ENCODE data around the gene LCA5.

The LCA5 gene

GRCh38 chr6:79504372-79504771, 32.9 kb downstream of the LCA5 start:
- Histone ChIP-seq H3K9ac (ENCODE audit: low read length) (no peak overlapping the region), H4K20me1 (ENCODE audit: low read depth, low read length) (no peaks in the 10 kb centered on the region), H3F3A (ENCODE audit: insufficient read depth) (no peaks in the 10 kb centered on the region), H2AFZ (ENCODE audit: low read depth, low read length, severe bottlenecking) (no peak overlapping the region), H3K4me2 (ENCODE audit: low read depth, low read length, poor library complexity, severe bottlenecking) (no peak overlapping the region), H3K9me3 (ENCODE audit: insufficient read depth, low read length) (no peaks in the 10 kb centered on the region), H3K36me3 (ENCODE audit: low read length) (no peaks in the 10 kb centered on the region), H3K9me2 (replicated peaks; ENCODE audit: insufficient read depth, low read length) (no peaks in the 10 kb centered on the region), H3K79me2 (ENCODE audit: insufficient read depth, low read length) (no peaks in the 10 kb centered on the region), H3K27me3 (ENCODE audit: low read length) (no peaks in the 10 kb centered on the region), H3K27ac (ENCODE audit: low read depth, low read length) (no peak overlapping the region), H3K4me3 (ENCODE audit: insufficient read depth, low read length, poor library complexity, severe bottlenecking) (no peak overlapping the region)
- no peak for TF ChIP-seq CTCF (IDR thresholded peaks at IDR 0.05; ENCODE audit: insufficient read depth, low read length, poor library complexity, severe bottlenecking)

- H3K36me3 ChIP-seq (ENCODE audit: low read length) = no peaks in the 10 kb centered on the region
- H3K79me2 ChIP-seq (ENCODE audit: insufficient read depth, low read length) = no peaks in the 10 kb centered on the region
- no peaks in the 10 kb centered on the region for H4K20me1 ChIP-seq (ENCODE audit: low read depth, low read length)
- H3K27ac ChIP-seq (ENCODE audit: low read depth, low read length) = no peak overlapping the region
- TF ChIP-seq CTCF (IDR thresholded peaks at IDR 0.05; ENCODE audit: insufficient read depth, low read length, poor library complexity, severe bottlenecking) (no peak), EZH2phosphoT487 (conservative IDR thresholded peaks at IDR 0.05; ENCODE audit: low read length) (no peak)
- H3K4me2 ChIP-seq (ENCODE audit: low read depth, low read length, poor library complexity, severe bottlenecking) = no peak overlapping the region
- H3K9me2 ChIP-seq (replicated peaks; ENCODE audit: insufficient read depth, low read length) = no peaks in the 10 kb centered on the region
- H3K9me3 ChIP-seq (ENCODE audit: insufficient read depth, low read length) = no peaks in the 10 kb centered on the region
- H3K4me3 ChIP-seq (ENCODE audit: insufficient read depth, low read length, poor library complexity, severe bottlenecking) = no peak overlapping the region
- H2AFZ ChIP-seq (ENCODE audit: low read depth, low read length, severe bottlenecking) = no peak overlapping the region
- no peak overlapping the region for H3K9ac ChIP-seq (ENCODE audit: low read length)
- no peaks in the 10 kb centered on the region for H3K27me3 ChIP-seq (ENCODE audit: low read length)
- no peaks in the 10 kb centered on the region for H3F3A ChIP-seq (ENCODE audit: insufficient read depth)
Observed at GRCh38 chr6:79498842-79499241, 38.4 kb downstream of the LCA5 start.

- no peak overlapping the region for H3K4me2 ChIP-seq (ENCODE audit: low read depth, low read length, poor library complexity, severe bottlenecking)
- no peak overlapping the region for H3K4me3 ChIP-seq (ENCODE audit: insufficient read depth, low read length, poor library complexity, severe bottlenecking)
- H3K9ac ChIP-seq (ENCODE audit: low read length) = no peak overlapping the region
- no peaks in the 10 kb centered on the region for H3K27me3 ChIP-seq (ENCODE audit: low read length)
- H3K79me2 ChIP-seq (ENCODE audit: insufficient read depth, low read length) = no peaks in the 10 kb centered on the region
- H3K27ac ChIP-seq (ENCODE audit: low read depth, low read length) = no peak overlapping the region
- no peaks in the 10 kb centered on the region for H3F3A ChIP-seq (ENCODE audit: insufficient read depth)
- no peak overlapping the region for H2AFZ ChIP-seq (ENCODE audit: low read depth, low read length, severe bottlenecking)
- H3K9me3 ChIP-seq (ENCODE audit: insufficient read depth, low read length) = no peaks in the 10 kb centered on the region
- no peaks in the 10 kb centered on the region for H3K36me3 ChIP-seq (ENCODE audit: low read length)
- H3K9me2 ChIP-seq (replicated peaks; ENCODE audit: insufficient read depth, low read length) = no peaks in the 10 kb centered on the region
- H4K20me1 ChIP-seq (ENCODE audit: low read depth, low read length) = no peaks in the 10 kb centered on the region
- no peak for TF ChIP-seq EZH2phosphoT487 (conservative IDR thresholded peaks at IDR 0.05; ENCODE audit: low read length)
- no peak for TF ChIP-seq CTCF (IDR thresholded peaks at IDR 0.05; ENCODE audit: insufficient read depth, low read length, poor library complexity, severe bottlenecking)
Observed at GRCh38 chr6:79495246-79495645, 42.0 kb downstream of the LCA5 start.

- Histone ChIP-seq H3K4me2 (ENCODE audit: low read depth, low read length, poor library complexity, severe bottlenecking) (no peak overlapping the region), H3K4me3 (ENCODE audit: insufficient read depth, low read length, poor library complexity, severe bottlenecking) (no peak overlapping the region), H3K9ac (ENCODE audit: low read length) (no peak overlapping the region), H3K27ac (ENCODE audit: low read depth, low read length) (no peak overlapping the region), H3F3A (ENCODE audit: insufficient read depth) (no peaks in the 10 kb centered on the region), H3K36me3 (ENCODE audit: low read length) (no peaks in the 10 kb centered on the region), H3K27me3 (ENCODE audit: low read length) (no peaks in the 10 kb centered on the region), H3K9me2 (replicated peaks; ENCODE audit: insufficient read depth, low read length) (no peaks in the 10 kb centered on the region), H3K79me2 (ENCODE audit: insufficient read depth, low read length) (no peaks in the 10 kb centered on the region), H4K20me1 (ENCODE audit: low read depth, low read length) (no peaks in the 10 kb centered on the region), H2AFZ (ENCODE audit: low read depth, low read length, severe bottlenecking) (no peak overlapping the region), H3K9me3 (ENCODE audit: insufficient read depth, low read length) (no peaks in the 10 kb centered on the region)
- TF ChIP-seq EZH2phosphoT487 (conservative IDR thresholded peaks at IDR 0.05; ENCODE audit: low read length) (no peak), CTCF (IDR thresholded peaks at IDR 0.05; ENCODE audit: insufficient read depth, low read length, poor library complexity, severe bottlenecking) (no peak)
Observed at GRCh38 chr6:79494841-79495240, 42.4 kb downstream of the LCA5 start.

Measured in SU-DHL-6 (cell line).